Caco-2 (cell line): ENCODE results near the gene DNAJC3. TPM values are rescaled to one million over a fixed set of nuclear protein-coding genes. Genes with fewer than 3 reads are reported as not detected.
A peak's percentile ranks its signal among the peaks of the same experiment; 100 is the strongest.
"Not testable (repeated sequence)": the region's sequence is repeated elsewhere in the genome, so short reads cannot be mapped to it uniquely, and the experiment has no call there.

ENCODE experiments used
- BruUV-seq: library from RNA; stranded (reverse); fragments of 400-500 nt; replicated peaks from 2 replicates; lab custom pipeline; 2021; lab: Mats Ljungman, UMichigan
- CTCF ChIA-PET: fragments of 300-600 bp; sonication (Branson Sonifier 250); formaldehyde crosslinking; loops from one replicate; lab custom pipeline; 2022; ENCODE audit warnings: antibody characterized with exemption; lab: Charles Lee
- POLR2A ChIA-PET: fragments of 300-600 bp; sonication (Branson Sonifier 250); formaldehyde crosslinking; loops from one replicate; lab custom pipeline; 2022; ENCODE audit warnings: antibody characterized with exemption; lab: Charles Lee
- DNase-seq, 2 experiments: peaks; one replicate each; pipeline versions ENCODE4 v3.0.0 to v3.0.0-alpha.2; 2020 to 2022
- H3K27me3 ChIP-seq: replicated peaks from 2 replicates; pipeline ENCODE4 v1.6.0; 2011; ENCODE audit warnings: low read length; ENCODE audit not compliant: control insufficient read depth, insufficient read depth
- H3K36me3 ChIP-seq: 2 replicates; pipeline ENCODE4 v1.5.1; 2011; ENCODE audit warnings: low read length; ENCODE audit not compliant: control insufficient read depth, insufficient read depth
- H3K4me1 ChIP-seq: fragments of 250-450 bp; sonication (Bioruptor Pico); 2 replicates; pipeline ENCODE4 v1.5.1; 2020; ENCODE audit warnings: mild to moderate bottlenecking
- H3K4me3 ChIP-seq: 2 replicates; pipeline ENCODE4 v1.5.1; 2011; ENCODE audit warnings: low read depth, mild to moderate bottlenecking, control low read depth, low read length
- H3K9me3 ChIP-seq: fragments of 250-450 bp; sonication (Bioruptor Pico); 2 replicates; pipeline ENCODE4 v1.5.1; 2020; ENCODE audit warnings: mild to moderate bottlenecking, moderate library complexity
- H3K27ac Mint-ChIP-seq: one replicate; pipeline ENCODE4 v1.8.0; 2022; ENCODE audit warnings: mixed read lengths; ENCODE audit not compliant: unreplicated experiment
- H3K27me3 Mint-ChIP-seq: one replicate; pipeline ENCODE4 v1.8.0; 2022; ENCODE audit warnings: mixed read lengths; ENCODE audit not compliant: insufficient read depth, unreplicated experiment
- H3K36me3 Mint-ChIP-seq: one replicate; pipeline ENCODE4 v1.8.0; 2022; ENCODE audit warnings: mild to moderate bottlenecking, mixed read lengths; ENCODE audit not compliant: insufficient read depth, unreplicated experiment
- H3K4me1 Mint-ChIP-seq: one replicate; pipeline ENCODE4 v1.8.0; 2022; ENCODE audit warnings: low read depth, mixed read lengths; ENCODE audit not compliant: unreplicated experiment
- H3K4me3 Mint-ChIP-seq: one replicate; pipeline ENCODE4 v1.8.0; 2022; ENCODE audit warnings: mild to moderate bottlenecking, moderate library complexity, mixed read lengths; ENCODE audit not compliant: unreplicated experiment
- H3K9me3 Mint-ChIP-seq: one replicate; pipeline ENCODE4 v1.8.0; 2022; ENCODE audit warnings: mixed read lengths; ENCODE audit not compliant: unreplicated experiment
- CTCF ChIP-seq, 2 experiments: fragments of 200-600 bp in 1 of 2; IDR thresholded peaks; 1 replicate in 1 of 2; 2 replicates in 1 of 2; pipeline versions ENCODE4 v1.5.1 to v1.8.0; 2011 to 2022; ENCODE audit warnings: antibody characterized with exemption in 1 of 2, control low read depth in 1 of 2, inconsistent platforms in 1 of 2, low read depth in 1 of 2, low read length in 1 of 2, mild to moderate bottlenecking in 1 of 2, moderate library complexity in 1 of 2; ENCODE audit not compliant: insufficient read depth in 1 of 2, severe bottlenecking in 1 of 2, unreplicated experiment in 1 of 2
- intact Hi-C: fragments of 100-400 bp; cut with micrococcal nuclease; formaldehyde crosslinking; loops from one replicate; pipeline ENCODE4 v1.10.0; 2022; ENCODE audit not compliant: unreplicated experiment
- total RNA-seq: library from RNA; stranded (reverse); gene quantifications from 2 replicates; pipeline ENCODE4 v1.2.3, GENCODE V29; 2022

The DNAJC3 gene
- total RNA-seq, 1 experiment from 2014 or later = 36.8 TPM

DNA sequence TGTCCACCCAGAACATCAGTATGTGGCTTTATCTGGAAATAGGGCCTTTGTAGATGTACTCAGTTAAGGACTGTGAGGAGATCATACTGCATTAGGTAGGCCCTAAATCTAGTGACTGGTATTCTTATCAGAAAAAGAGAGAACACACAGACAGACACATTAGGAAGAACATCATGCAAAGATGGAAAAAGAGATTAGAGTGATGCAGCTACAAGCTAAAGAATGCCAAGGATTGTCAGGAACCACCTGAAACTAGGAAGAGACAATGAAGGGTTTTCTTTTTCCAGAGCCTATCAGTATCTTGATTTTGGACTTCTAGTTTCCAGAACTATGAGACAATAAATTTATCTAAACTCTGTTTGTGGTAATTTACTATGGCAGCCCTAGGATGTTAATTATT lies 17.4 kb upstream of the DNAJC3 start:
- no peaks in the 10 kb centered on the region for H3K27me3 ChIP-seq
- H3K4me3 ChIP-seq = no peak overlapping the region
- Mint-ChIP-seq H3K27ac (no peak overlapping the region), H3K4me3 (no peak overlapping the region), H3K9me3 (peaks cover 10% of the 10 kb centered on the region), H3K36me3 (no peaks in the 10 kb centered on the region), H3K27me3 (peaks cover 3% of the 10 kb centered on the region), H3K4me1 (peaks cover 14% of the 10 kb centered on the region)
- peaks cover 24% of the 10 kb centered on the region for H3K4me1 ChIP-seq
- no TSS peak for BruUV-seq
- POLR2A ChIA-PET = no interaction called here
- CTCF ChIA-PET = interaction anchor here (2.6 kb wide), 1 partner anchor 36 kb away, joined by 65 read pairs; no protein-coding TSS in a partner anchor
- DNase-seq = no peak
- intact Hi-C loops = no loop called here
- TF ChIP-seq CTCF (IDR thresholded peaks at IDR 0.05; ENCODE audit: insufficient read depth in 1 of 2, low read depth in 1 of 2, low read length in 1 of 2, severe bottlenecking in 1 of 2, unreplicated experiment in 1 of 2) = no peak
- no peaks in the 10 kb centered on the region for H3K36me3 ChIP-seq
- H3K9me3 ChIP-seq = no peaks in the 10 kb centered on the region

GRCh38 chr13:95660981-95661581 lies 15.9 kb upstream of the DNAJC3 start:
- ChIA-PET CTCF (interaction anchor here (0.6 to 2.6 kb wide), 14 partner anchors 9 to 976 kb away, joined by 3 to 65 read pairs (median 4); partner anchors contain the start of genes DNAJC3 and DZIP1), POLR2A (interaction anchor here (0.6 kb wide), 2 partner anchors 16 to 1599 kb away, joined by 6 to 8 read pairs; partner anchors contain the start of gene DNAJC3)
- H3K27ac Mint-ChIP-seq = no peak overlapping the region
- BruUV-seq = no TSS peak
- no peak overlapping the region for H3K4me3 Mint-ChIP-seq
- Histone ChIP-seq H3K4me1 (peaks cover 15% of the 10 kb centered on the region), H3K36me3 (no peaks in the 10 kb centered on the region), H3K9me3 (0 out of 2 replicates have a peak, but pooled peaks cover 5% of the 10 kb centered on the region), H3K4me3 (no peak overlapping the region), H3K27me3 (no peaks in the 10 kb centered on the region)
- peak; percentile 67 to 75 for TF ChIP-seq CTCF (IDR thresholded peaks at IDR 0.05; ENCODE audit: insufficient read depth in 1 of 2, low read depth in 1 of 2, low read length in 1 of 2, severe bottlenecking in 1 of 2, unreplicated experiment in 1 of 2)
- H3K9me3 Mint-ChIP-seq = peaks cover 10% of the 10 kb centered on the region
- H3K4me1 Mint-ChIP-seq = peaks cover 14% of the 10 kb centered on the region
- H3K36me3 Mint-ChIP-seq = no peaks in the 10 kb centered on the region
- peaks cover 3% of the 10 kb centered on the region for H3K27me3 Mint-ChIP-seq
- intact Hi-C loops = loop anchor here (1.0 to 2.0 kb wide), 4 partner anchors 37 to 173 kb away; no protein-coding TSS in a partner anchor
- DNase-seq = peak in 1 of 2 experiments; percentile 67

DNA sequence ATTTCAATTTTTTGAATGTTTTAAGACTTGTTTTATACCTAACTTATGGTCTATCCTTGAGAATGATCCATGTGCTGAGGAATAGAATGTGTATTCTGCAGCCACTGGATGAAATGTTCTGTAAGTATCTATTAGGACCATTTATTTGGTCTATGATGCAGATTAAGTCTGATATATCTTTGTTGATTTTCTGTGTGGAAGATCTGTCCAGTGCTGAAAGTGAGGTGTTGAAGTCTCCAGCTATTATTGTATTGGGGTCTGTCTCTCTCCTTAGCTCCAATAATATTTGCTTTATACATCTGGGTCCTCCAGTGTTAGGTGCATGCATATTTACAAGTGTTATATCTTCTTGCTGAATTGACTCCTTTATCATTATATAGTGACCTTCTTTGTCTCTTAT lies 9.7 kb upstream of the DNAJC3 start:
- BruUV-seq, H3K27me3 Mint-ChIP-seq, DNase-seq, H3K4me3 ChIP-seq, H3K4me1 Mint-ChIP-seq, POLR2A ChIA-PET, H3K4me3 Mint-ChIP-seq, intact Hi-C loops, H3K36me3 Mint-ChIP-seq, H3K27ac Mint-ChIP-seq, H3K36me3 ChIP-seq, H3K4me1 ChIP-seq, CTCF ChIA-PET, H3K27me3 ChIP-seq: not testable (repeated sequence)
- H3K9me3 Mint-ChIP-seq = peaks cover 54% of the 10 kb centered on the region
- H3K9me3 ChIP-seq = peaks cover 16% of the 10 kb centered on the region; the same call in 1 of the 2 replicates
